PC-3 (cell line): ENCODE data around the gene FBXL16. TPM values are rescaled to one million over a fixed set of nuclear protein-coding genes. Genes with fewer than 3 reads are reported as not detected.
A peak's percentile ranks its signal among the peaks of the same experiment; 100 is the strongest.

Experiments used
- ATAC-seq: fragments of 200-7000 bp; cut with Tn5 transposase; 2 replicates; pipeline ENCODE4 v1.9.1; 2020; ENCODE audit warnings: mild to moderate bottlenecking, moderate library complexity
- BruUV-seq: library from RNA; stranded (reverse); fragments of 400-500 nt; replicated peaks from 2 replicates; lab custom pipeline; 2021; lab: Mats Ljungman, UMichigan
- CTCF ChIA-PET: fragments of 300-600 bp; sonication (Branson Sonifier 250); formaldehyde crosslinking; loops from one replicate; lab custom pipeline; 2022; ENCODE audit warnings: antibody characterized with exemption; lab: Charles Lee
- POLR2A ChIA-PET: fragments of 300-600 bp; sonication (Branson Sonifier 250); formaldehyde crosslinking; loops from one replicate; lab custom pipeline; 2022; ENCODE audit warnings: antibody characterized with exemption; ENCODE audit not compliant: unreplicated experiment; lab: Charles Lee
- DNase-seq: peaks from one replicate; pipeline ENCODE4 v3.0.0-alpha.2; 2015
- H2AFZ ChIP-seq: fragments of 300-600 bp; sonication (generic); 2 replicates; pipeline ENCODE4 v1.6.0; 2016; ENCODE audit warnings: antibody characterized with exemption, low read length
- H3F3A ChIP-seq: fragments of 300-600 bp; sonication (generic); one replicate; pipeline ENCODE4 v1.6.0; 2017; ENCODE audit warnings: antibody characterized with exemption, low read length, control low read depth, mild to moderate bottlenecking; ENCODE audit not compliant: unreplicated experiment
- H3K27ac ChIP-seq: fragments of 300-600 bp; sonication (generic); 2 replicates; pipeline ENCODE4 v1.5.1; 2016; ENCODE audit warnings: mild to moderate bottlenecking, low read length
- H3K27me3 ChIP-seq: fragments of 300-600 bp; sonication (generic); 2 replicates; pipeline ENCODE4 v1.6.1; 2016; ENCODE audit warnings: low read length, mixed read lengths
- H3K36me3 ChIP-seq: fragments of 300-600 bp; sonication (generic); 2 replicates; pipeline ENCODE4 v1.6.1; 2016; ENCODE audit warnings: low read depth, mixed run types, low read length, mixed read lengths
- H3K4me1 ChIP-seq: fragments of 300-600 bp; sonication (generic); 2 replicates; pipeline ENCODE4 v1.5.1; 2016; ENCODE audit warnings: low read length; ENCODE audit not compliant: insufficient read depth
- H3K4me2 ChIP-seq: fragments of 300-600 bp; sonication (generic); 2 replicates; pipeline ENCODE4 v1.6.0; 2016; ENCODE audit warnings: low read length
- H3K4me3 ChIP-seq: fragments of 300-600 bp; sonication (generic); 2 replicates; pipeline ENCODE4 v1.5.1; 2016; ENCODE audit warnings: mild to moderate bottlenecking, low read length, mixed read lengths
- H3K79me2 ChIP-seq: fragments of 300-600 bp; sonication (generic); 2 replicates; pipeline ENCODE4 v1.6.1; 2017; ENCODE audit warnings: low read length, mixed read lengths
- H3K9ac ChIP-seq: fragments of 300-600 bp; sonication (generic); 2 replicates; pipeline ENCODE4 v1.6.0; 2016; ENCODE audit warnings: mild to moderate bottlenecking, low read length
- H3K9me2 ChIP-seq: fragments of 300-600 bp; sonication (generic); replicated peaks from 2 replicates; pipeline ENCODE4 v1.6.1; 2016; ENCODE audit warnings: mixed run types, low read length, mixed read lengths
- H3K9me3 ChIP-seq: fragments of 300-600 bp; sonication (generic); 2 replicates; pipeline ENCODE4 v1.6.1; 2016; ENCODE audit warnings: low read length, mixed read lengths
- H4K20me1 ChIP-seq: fragments of 300-600 bp; sonication (generic); 2 replicates; pipeline ENCODE4 v1.6.1; 2016; ENCODE audit warnings: low read length, mixed read lengths
- CTCF ChIP-seq: fragments of 300-600 bp; sonication (generic); conservative IDR thresholded peaks from 2 replicates; pipeline ENCODE4 v1.5.1; 2017; ENCODE audit warnings: antibody characterized with exemption, low read depth, mild to moderate bottlenecking, low read length
- EZH2 ChIP-seq: fragments of 300-600 bp; sonication (generic); IDR thresholded peaks from one replicate; pipeline ENCODE4 v1.6.1; 2017; ENCODE audit warnings: antibody characterized with exemption, mild to moderate bottlenecking, low read length; ENCODE audit not compliant: unreplicated experiment
- EZH2phosphoT487 ChIP-seq: fragments of 300-600 bp; sonication (generic); IDR thresholded peaks from 2 replicates; pipeline ENCODE4 v1.6.1; 2018; ENCODE audit warnings: mild to moderate bottlenecking, antibody characterized with exemption, low read length, borderline replicate concordance
- intact Hi-C: fragments of 100-400 bp; cut with micrococcal nuclease; formaldehyde crosslinking; loops from 2 replicates; pipeline ENCODE4 v1.9.0; 2023
- total RNA-seq: library from RNA; depleted of rRNA; stranded (reverse); fragments of >200 nt; gene quantifications from 2 replicates; pipeline ENCODE4 v1.2.3, GENCODE V29; 2014

The FBXL16 gene
- total RNA-seq, 1 experiment from 2014 or later = 7.5 TPM

- no peak for ATAC-seq
- POLR2A ChIA-PET = interaction anchor here (0.5 to 0.9 kb wide), 2 partner anchors 16 to 636 kb away, joined by 6 to 12 read pairs; no protein-coding TSS in a partner anchor
Observed at GRCh38 chr16:707062-707538, 1.5 kb upstream of the FBXL16 start.

GRCh38 chr16:706189-707061 is 824 bp upstream of the FBXL16 start:
- Histone ChIP-seq H3K4me2 (peak overlapping the region; percentile 57), H3F3A (no peaks in the 10 kb centered on the region), H3K9me2 (no peaks in the 10 kb centered on the region), H3K4me3 (peak overlapping the region; percentile 32; the same call in 1 of the 2 replicates), H3K27ac (no peak overlapping the region), H3K4me1 (peaks cover 3% of the 10 kb centered on the region; the same call in 1 of the 2 replicates), H4K20me1 (no peaks in the 10 kb centered on the region), H3K79me2 (no peaks in the 10 kb centered on the region), H3K36me3 (no peaks in the 10 kb centered on the region), H3K9ac (no peak overlapping the region), H2AFZ (no peak overlapping the region), H3K9me3 (no peaks in the 10 kb centered on the region), H3K27me3 (peaks cover 33% of the 10 kb centered on the region)
- no peak for ATAC-seq
- ChIA-PET CTCF (no interaction called here), POLR2A (no interaction called here)
- no peak for TF ChIP-seq EZH2phosphoT487
- no peak for TF ChIP-seq EZH2
- TF ChIP-seq CTCF = no peak
- no peak for DNase-seq
- intact Hi-C loops = no loop called here
- BruUV-seq = no TSS peak

More at GRCh38 chr16:707062-707538, 1.5 kb upstream of the FBXL16 start:
- Histone ChIP-seq H3K79me2 (no peaks in the 10 kb centered on the region), H3K4me2 (no peak overlapping the region), H3F3A (no peaks in the 10 kb centered on the region), H3K4me1 (peaks cover 4% of the 10 kb centered on the region; the same call in 1 of the 2 replicates), H2AFZ (no peak overlapping the region), H3K27ac (no peak overlapping the region), H4K20me1 (no peaks in the 10 kb centered on the region), H3K9me2 (no peaks in the 10 kb centered on the region), H3K9me3 (no peaks in the 10 kb centered on the region), H3K36me3 (no peaks in the 10 kb centered on the region), H3K4me3 (no peak overlapping the region), H3K27me3 (peaks cover 33% of the 10 kb centered on the region), H3K9ac (no peak overlapping the region)
- intact Hi-C loops = no loop called here
- TF ChIP-seq EZH2phosphoT487 (no peak), EZH2 (no peak), CTCF (no peak)
- CTCF ChIA-PET = no interaction called here
- BruUV-seq = no TSS peak
- DNase-seq = no peak
